Eye (tissue), 1 donor: Measurements from ENCODE around the gene RNF225.
"Not testable (repeated sequence)": the region's sequence is repeated elsewhere in the genome, so short reads cannot be mapped to it uniquely, and the experiment has no call there.

Experiments
- DNase-seq: peaks from one replicate; pipeline ENCODE4 v3.0.0-alpha.2; 2015

The RNF225 gene

DNA sequence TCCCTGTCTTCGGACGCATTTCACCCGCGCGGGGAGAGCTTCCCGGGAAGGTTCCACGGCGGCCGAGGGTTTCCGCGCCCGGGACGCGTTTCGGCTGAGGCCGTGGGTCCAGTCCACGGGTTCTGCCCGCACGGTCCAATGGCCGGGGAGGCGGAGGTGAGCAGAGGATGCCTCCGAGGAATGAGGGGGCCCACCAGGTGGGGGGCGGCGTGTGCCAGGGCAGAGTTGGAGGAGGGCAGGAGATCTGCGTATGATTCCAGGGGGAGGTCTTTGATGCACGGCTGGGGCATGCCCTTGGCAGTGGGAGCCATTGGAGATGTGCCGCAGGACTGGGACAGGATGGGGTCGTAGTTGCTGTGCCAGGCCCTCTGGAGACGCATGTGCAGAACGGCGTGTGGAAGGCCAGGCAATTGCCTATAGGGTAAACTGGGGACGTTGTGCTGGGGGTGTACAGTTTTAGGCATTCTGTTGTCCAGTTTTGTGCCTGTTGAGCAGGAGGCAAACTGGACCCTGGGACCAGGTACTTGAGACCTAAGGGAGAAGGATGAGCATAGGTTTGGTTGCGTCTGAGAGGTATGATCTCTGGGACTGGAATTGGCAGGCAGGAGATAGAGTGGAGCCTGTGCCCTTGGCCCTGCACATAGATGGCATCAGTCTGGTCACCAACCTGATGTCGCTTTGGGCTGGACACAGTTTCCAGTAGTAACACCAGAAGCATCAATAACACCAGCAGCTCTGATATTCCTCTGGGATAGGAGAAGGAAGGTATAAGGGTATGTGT lies 13.7 kb downstream of the RNF225 start:
- DNase-seq: peak; percentile 61

DNA sequence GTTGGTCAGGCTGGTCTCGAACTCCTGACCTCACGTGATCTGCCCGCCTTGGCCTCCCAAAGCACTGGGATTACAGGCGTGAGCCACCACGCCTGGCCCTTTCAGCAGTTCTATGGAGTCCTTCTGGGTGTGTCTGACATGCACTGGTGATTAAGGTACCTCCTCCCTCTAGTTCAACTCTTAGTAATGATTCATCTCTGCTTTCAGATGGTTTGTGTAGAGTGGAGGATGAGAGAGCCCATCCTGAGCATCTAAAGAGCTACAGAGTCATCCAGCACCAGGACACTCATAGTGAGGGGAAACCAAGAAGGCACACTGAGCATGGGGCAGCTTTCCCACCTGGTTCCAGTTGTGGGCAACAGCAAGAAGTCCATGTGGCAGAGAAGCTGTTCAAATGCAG lies 21.1 kb downstream of the RNF225 start:
- no peak for DNase-seq

DNA sequence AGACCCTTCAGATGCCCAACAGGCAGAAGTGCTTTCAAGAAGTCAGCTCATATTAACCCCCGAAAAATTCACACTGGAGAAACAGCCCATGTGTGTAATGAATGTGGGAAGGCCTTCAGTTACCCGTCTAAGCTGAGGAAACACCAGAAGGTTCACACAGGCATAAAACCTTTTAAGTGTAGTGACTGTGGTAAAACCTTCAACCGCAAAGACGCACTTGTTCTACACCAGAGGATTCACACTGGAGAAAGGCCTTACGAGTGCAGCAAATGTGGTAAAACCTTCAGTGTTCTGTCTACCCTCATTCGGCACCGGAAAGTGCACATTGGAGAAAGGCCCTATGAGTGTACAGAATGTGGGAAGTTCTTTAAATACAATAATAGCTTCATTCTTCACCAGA lies 21.6 kb downstream of the RNF225 start:
- DNase-seq: no peak

DNA sequence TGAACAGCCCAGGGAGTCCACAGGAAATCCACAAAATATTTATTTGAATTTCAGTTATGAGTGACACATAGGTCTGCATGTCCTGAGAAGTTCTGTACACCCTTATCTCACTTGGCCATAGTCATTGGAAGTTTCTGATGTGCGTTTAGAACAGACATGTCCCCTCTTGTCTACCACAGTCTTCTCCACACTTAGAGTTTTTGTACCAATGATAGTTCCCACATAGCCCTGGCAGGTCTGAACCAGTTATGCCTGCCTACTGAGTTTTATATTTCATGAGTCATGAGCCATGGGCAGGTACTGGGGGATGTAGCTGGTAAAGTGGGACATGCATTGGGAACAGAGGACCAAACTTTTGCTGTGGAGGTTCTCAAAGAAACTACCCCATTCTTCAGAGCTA lies 33.2 kb downstream of the RNF225 start:
- no peak for DNase-seq

DNA sequence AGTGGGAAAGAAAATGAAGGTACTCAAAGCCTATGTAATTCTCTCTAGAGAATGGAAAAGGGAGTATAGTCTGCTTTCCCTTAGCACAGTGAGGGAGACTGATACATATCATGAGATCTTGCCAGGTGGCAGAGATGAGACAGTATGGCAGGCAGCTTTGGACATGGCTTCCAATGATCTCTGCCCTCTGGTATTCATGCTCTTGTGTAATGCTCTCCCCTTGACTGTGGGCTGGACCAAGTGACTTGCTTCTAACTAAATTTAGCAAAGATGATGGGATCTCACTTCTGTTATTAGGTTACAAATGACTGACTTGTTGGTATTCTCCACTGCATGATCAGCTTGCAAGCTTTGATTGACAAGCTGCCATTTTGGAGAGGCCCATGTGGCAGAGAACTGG lies 34.3 kb downstream of the RNF225 start:
- DNase-seq: no peak

DNA sequence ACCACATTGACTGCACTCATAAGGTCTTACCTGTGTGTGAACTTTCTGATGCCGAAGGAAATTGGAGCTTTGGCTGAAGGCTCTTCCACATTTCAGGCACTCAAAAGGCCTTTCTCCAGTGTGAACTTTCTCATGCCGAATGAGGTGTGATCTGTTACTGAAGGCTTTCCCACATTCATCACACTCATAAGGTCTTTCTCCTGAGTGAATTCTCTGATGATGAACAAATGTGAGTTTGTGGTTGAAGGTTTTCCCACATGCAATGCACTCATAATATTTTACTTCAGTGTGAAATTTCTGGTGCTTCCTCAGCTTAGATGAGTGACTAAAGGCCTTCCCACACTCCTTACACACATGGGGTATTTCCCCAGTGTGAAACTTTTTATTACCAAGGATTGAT lies 38.8 kb downstream of the RNF225 start:
- no peak for DNase-seq

DNA sequence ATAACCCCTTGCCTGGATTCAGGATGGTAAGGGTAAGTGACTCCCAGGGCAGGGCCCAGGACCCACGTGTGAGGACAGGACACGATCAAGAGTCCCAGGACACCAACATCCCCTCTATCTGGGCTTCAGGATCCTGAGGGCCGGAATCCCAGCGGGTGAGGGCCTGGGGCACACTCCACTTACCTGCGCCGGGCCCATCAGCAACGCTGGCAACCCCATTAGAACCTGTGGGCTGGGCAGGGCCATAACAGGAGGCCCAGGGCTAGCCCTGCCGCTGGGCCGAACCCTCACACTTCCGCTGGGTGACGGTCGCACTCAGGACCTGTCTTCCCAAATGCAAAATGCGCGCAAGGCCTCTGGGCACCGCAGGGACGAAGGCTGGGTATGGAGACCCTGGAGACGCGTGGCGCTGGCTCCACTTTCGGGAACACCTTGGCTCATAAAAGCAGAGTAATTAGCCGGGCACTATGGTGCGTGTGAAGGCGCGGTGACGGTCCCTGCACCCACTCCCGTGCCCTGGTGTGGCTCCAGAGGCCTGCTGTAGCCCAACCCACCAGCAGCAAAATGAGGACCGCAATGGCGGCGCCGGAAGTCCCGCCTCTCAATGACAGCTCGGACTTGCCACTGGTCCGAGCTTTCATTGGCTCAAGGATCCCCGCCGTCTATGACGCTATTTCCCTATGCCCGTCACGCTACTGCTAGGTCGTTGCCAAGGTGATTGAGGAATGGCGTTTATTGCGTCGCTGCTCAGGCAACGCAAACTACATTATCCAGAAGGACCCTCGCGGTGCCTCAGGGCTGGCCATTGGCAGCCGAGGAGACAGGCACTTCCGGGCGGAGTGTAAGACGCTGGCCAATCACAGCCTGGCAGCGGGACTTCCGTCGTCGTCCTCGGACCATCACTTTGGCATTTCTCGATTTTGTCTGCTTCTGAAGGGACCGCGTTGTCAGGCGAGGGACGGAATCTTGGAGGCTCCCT lies 44.4 kb downstream of the RNF225 start, which contains the start of gene ZNF132:
TSS of gene ZNF132 (minus strand) at position 578 of the 979 bp plus-strand sequence. CDS start at position 246, 332 bp downstream.
- peak; percentile 99 for DNase-seq

DNA sequence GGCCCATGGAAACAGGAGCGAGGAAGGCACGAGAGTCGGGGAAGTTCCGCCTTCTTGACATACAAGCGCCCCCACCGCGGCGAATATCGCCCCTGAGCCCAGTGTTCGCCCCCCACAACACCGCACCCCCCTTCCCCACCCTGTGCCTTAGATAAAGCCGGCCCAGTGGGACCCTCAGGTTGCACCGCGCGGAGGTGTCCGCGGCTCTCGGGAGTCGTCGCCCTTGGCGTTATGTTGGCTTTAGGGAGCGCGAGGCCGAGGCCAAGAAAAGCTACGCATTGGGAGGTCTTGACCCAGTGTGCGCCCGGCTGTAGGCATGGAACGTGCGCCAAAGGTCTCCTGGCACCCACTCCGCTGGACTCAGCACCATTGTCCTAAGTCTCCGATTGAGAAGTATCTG lies 45.1 kb downstream of the RNF225 start:
- DNase-seq: no peak

DNA sequence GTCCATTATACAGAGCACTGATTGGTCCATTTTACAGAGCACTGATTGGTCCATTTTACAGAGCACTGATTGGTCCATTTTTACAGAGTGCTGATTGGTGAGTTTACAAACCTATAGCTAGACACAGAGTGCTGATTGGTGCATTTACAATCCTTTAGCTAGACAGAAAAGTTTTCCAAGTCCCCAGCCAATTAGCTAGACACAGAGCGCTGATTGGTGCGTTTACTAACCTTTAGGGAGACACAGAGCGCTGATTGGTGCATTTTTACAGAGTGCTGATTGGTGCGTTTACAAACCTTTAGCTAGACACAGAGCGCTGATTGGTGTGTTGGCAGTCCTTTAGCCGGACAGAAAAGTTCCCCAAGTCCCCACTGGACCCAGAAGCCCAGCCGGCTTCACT lies 47.5 kb downstream of the RNF225 start:
- not testable (repeated sequence) for DNase-seq
